Measurements from ENCODE around the gene TTC7B.

TTC7B gene

GRCh38 chr14:90730206-90730766 lies 85.9 kb downstream of the TTC7B start:
- no peak overlapping the region for H3K4me3 Mint-ChIP-seq
- H3K9me3 Mint-ChIP-seq = no peaks in the 10 kb centered on the region
- H3K27me3 Mint-ChIP-seq = no peaks in the 10 kb centered on the region
- H3K27ac Mint-ChIP-seq = no peak overlapping the region
- no peaks in the 10 kb centered on the region for H3K36me3 Mint-ChIP-seq
- no peaks in the 10 kb centered on the region for H3K4me1 Mint-ChIP-seq

GRCh38 chr14:90728951-90729350 lies 87.3 kb downstream of the TTC7B start:
- H3K27ac Mint-ChIP-seq = no peak overlapping the region
- H3K4me1 Mint-ChIP-seq = no peaks in the 10 kb centered on the region
- no peaks in the 10 kb centered on the region for H3K36me3 Mint-ChIP-seq
- no peaks in the 10 kb centered on the region for H3K27me3 Mint-ChIP-seq
- H3K9me3 Mint-ChIP-seq = no peaks in the 10 kb centered on the region
- no peak overlapping the region for H3K4me3 Mint-ChIP-seq

GRCh38 chr14:90727082-90727481 lies 89.1 kb downstream of the TTC7B start:
- no peaks in the 10 kb centered on the region for H3K9me3 Mint-ChIP-seq
- H3K27ac Mint-ChIP-seq = no peak overlapping the region
- H3K36me3 Mint-ChIP-seq = no peaks in the 10 kb centered on the region
- no peaks in the 10 kb centered on the region for H3K4me1 Mint-ChIP-seq
- no peak overlapping the region for H3K4me3 Mint-ChIP-seq
- H3K27me3 Mint-ChIP-seq = no peaks in the 10 kb centered on the region

GRCh38 chr14:90726656-90727055 lies 89.6 kb downstream of the TTC7B start:
- H3K4me3 Mint-ChIP-seq = no peak overlapping the region
- no peaks in the 10 kb centered on the region for H3K36me3 Mint-ChIP-seq
- H3K27ac Mint-ChIP-seq = peak overlapping the region; percentile 62

GRCh38 chr14:90724866-90725265 lies 91.4 kb downstream of the TTC7B start:
- Mint-ChIP-seq H3K4me3 (no peak overlapping the region), H3K9me3 (no peaks in the 10 kb centered on the region), H3K27ac (no peak overlapping the region)

More at GRCh38 chr14:90726656-90727055, 89.6 kb downstream of the TTC7B start:
- Mint-ChIP-seq H3K9me3 (no peaks in the 10 kb centered on the region), H3K4me1 (no peaks in the 10 kb centered on the region), H3K27me3 (no peaks in the 10 kb centered on the region)

GRCh38 chr14:90722590-90722989 lies 93.6 kb downstream of the TTC7B start:
- Mint-ChIP-seq H3K9me3 (no peaks in the 10 kb centered on the region), H3K4me3 (no peak overlapping the region), H3K27ac (no peak overlapping the region), H3K36me3 (no peaks in the 10 kb centered on the region), H3K27me3 (no peaks in the 10 kb centered on the region), H3K4me1 (no peaks in the 10 kb centered on the region)

More at GRCh38 chr14:90724866-90725265, 91.4 kb downstream of the TTC7B start:
- Mint-ChIP-seq H3K27me3 (no peaks in the 10 kb centered on the region), H3K36me3 (no peaks in the 10 kb centered on the region), H3K4me1 (no peaks in the 10 kb centered on the region)

- H3K27ac Mint-ChIP-seq = no peak overlapping the region
- H3K4me3 Mint-ChIP-seq = no peak overlapping the region
- H3K9me3 Mint-ChIP-seq = no peaks in the 10 kb centered on the region
- H3K36me3 Mint-ChIP-seq = no peaks in the 10 kb centered on the region
- no peaks in the 10 kb centered on the region for H3K4me1 Mint-ChIP-seq
- H3K27me3 Mint-ChIP-seq = no peaks in the 10 kb centered on the region
These were observed 94.5 kb downstream of the TTC7B start for GRCh38 chr14:90721619-90722305.

GRCh38 chr14:90720832-90721231 lies 95.4 kb downstream of the TTC7B start:
- no peaks in the 10 kb centered on the region for H3K4me1 Mint-ChIP-seq
- H3K36me3 Mint-ChIP-seq = no peaks in the 10 kb centered on the region
- H3K27ac Mint-ChIP-seq = no peak overlapping the region
- no peak overlapping the region for H3K4me3 Mint-ChIP-seq
- no peaks in the 10 kb centered on the region for H3K9me3 Mint-ChIP-seq
- H3K27me3 Mint-ChIP-seq = no peaks in the 10 kb centered on the region

- H3K27me3 Mint-ChIP-seq = no peaks in the 10 kb centered on the region
- no peak overlapping the region for H3K27ac Mint-ChIP-seq
- no peaks in the 10 kb centered on the region for H3K4me1 Mint-ChIP-seq
- no peak overlapping the region for H3K4me3 Mint-ChIP-seq
- H3K36me3 Mint-ChIP-seq = no peaks in the 10 kb centered on the region
- H3K9me3 Mint-ChIP-seq = no peaks in the 10 kb centered on the region
These were observed 95.9 kb downstream of the TTC7B start for GRCh38 chr14:90720336-90720735.

- H3K36me3 Mint-ChIP-seq = no peaks in the 10 kb centered on the region
- no peak overlapping the region for H3K4me3 Mint-ChIP-seq
- H3K9me3 Mint-ChIP-seq = no peaks in the 10 kb centered on the region
- no peaks in the 10 kb centered on the region for H3K4me1 Mint-ChIP-seq
- H3K27me3 Mint-ChIP-seq = no peaks in the 10 kb centered on the region
- no peak overlapping the region for H3K27ac Mint-ChIP-seq
These were observed 98.3 kb downstream of the TTC7B start for GRCh38 chr14:90717916-90718315.

GRCh38 chr14:90715993-90716392 lies 100.2 kb downstream of the TTC7B start:
- Mint-ChIP-seq H3K9me3 (no peaks in the 10 kb centered on the region), H3K4me3 (no peak overlapping the region), H3K4me1 (no peaks in the 10 kb centered on the region), H3K27me3 (no peaks in the 10 kb centered on the region), H3K36me3 (no peaks in the 10 kb centered on the region), H3K27ac (no peak overlapping the region)

- no peak overlapping the region for H3K27ac Mint-ChIP-seq
- no peaks in the 10 kb centered on the region for H3K36me3 Mint-ChIP-seq
- no peaks in the 10 kb centered on the region for H3K4me1 Mint-ChIP-seq
- no peak overlapping the region for H3K4me3 Mint-ChIP-seq
- no peaks in the 10 kb centered on the region for H3K9me3 Mint-ChIP-seq
- no peaks in the 10 kb centered on the region for H3K27me3 Mint-ChIP-seq
These were observed 100.7 kb downstream of the TTC7B start for GRCh38 chr14:90715495-90715894.

GRCh38 chr14:90714811-90715210 lies 101.4 kb downstream of the TTC7B start:
- no peak overlapping the region for H3K4me3 Mint-ChIP-seq
- H3K27ac Mint-ChIP-seq = no peak overlapping the region
- H3K4me1 Mint-ChIP-seq = no peaks in the 10 kb centered on the region
- H3K36me3 Mint-ChIP-seq = no peaks in the 10 kb centered on the region
- H3K9me3 Mint-ChIP-seq = no peaks in the 10 kb centered on the region
- H3K27me3 Mint-ChIP-seq = peaks cover 1% of the 10 kb centered on the region

- Mint-ChIP-seq H3K27ac (no peak overlapping the region), H3K4me3 (no peak overlapping the region), H3K27me3 (no peaks in the 10 kb centered on the region), H3K36me3 (no peaks in the 10 kb centered on the region), H3K9me3 (no peaks in the 10 kb centered on the region), H3K4me1 (no peaks in the 10 kb centered on the region)
These were observed 111.4 kb downstream of the TTC7B start for GRCh38 chr14:90704738-90705392.

GRCh38 chr14:90703841-90704737 lies 112.1 kb downstream of the TTC7B start:
- H3K27ac Mint-ChIP-seq = no peak overlapping the region

More at GRCh38 chr14:90703841-90704737, 112.1 kb downstream of the TTC7B start:
- Mint-ChIP-seq H3K9me3 (no peaks in the 10 kb centered on the region), H3K4me1 (no peaks in the 10 kb centered on the region), H3K27me3 (no peaks in the 10 kb centered on the region), H3K36me3 (no peaks in the 10 kb centered on the region), H3K4me3 (no peak overlapping the region)
